HEK293 (cell line): ENCODE results near the gene GLCE.

ENCODE experiments used
- CTCF ChIA-PET: fragments of 350-600 bp; formaldehyde crosslinking; extraction: SDS; loops from one replicate; lab custom pipeline; 2021; ENCODE audit warnings: antibody characterized with exemption; lab: Yijun Ruan, JAX
- POLR2A ChIA-PET: fragments of 300-600 bp; formaldehyde crosslinking; extraction: SDS; loops from one replicate; lab custom pipeline; 2020; ENCODE audit warnings: antibody characterized with exemption, inconsistent platforms; lab: Yijun Ruan, JAX
- H3K27ac ChIP-seq: fragments of 200-500 bp; sonication (Bioruptor generic); 2 replicates; pipeline ENCODE4 v1.5.1; 2014; ENCODE audit warnings: low read depth, low read length, control low read depth, inconsistent platforms; ENCODE audit errors: extremely low read depth
- H3K36me3 ChIP-seq, 2 experiments: fragments of 200-500 bp in 1 of 2; sonication (Bioruptor generic) in 1 of 2; 1 replicate in 1 of 2; 2 replicates in 1 of 2; pipeline ENCODE4 v1.5.1; 2014 to 2017; ENCODE audit warnings: inconsistent platforms in 2 of 2, low read length in 2 of 2; ENCODE audit not compliant: control insufficient read depth in 2 of 2, insufficient read depth in 1 of 2
- H3K4me1 ChIP-seq: fragments of 200-500 bp; sonication (Bioruptor generic); 2 replicates; pipeline ENCODE4 v1.5.1; 2014; ENCODE audit warnings: mild to moderate bottlenecking, low read length, inconsistent platforms; ENCODE audit not compliant: control insufficient read depth, insufficient read depth
- H3K4me3 ChIP-seq: 2 replicates; pipeline ENCODE4 v1.5.1; 2011; ENCODE audit warnings: low read depth, mild to moderate bottlenecking, control low read depth, low read length, moderate library complexity
- H3K9me3 ChIP-seq: fragments of 200-500 bp; sonication (Bioruptor generic); 2 replicates; pipeline ENCODE4 v1.5.1; 2014; ENCODE audit warnings: low read depth, low read length, inconsistent platforms; ENCODE audit not compliant: control insufficient read depth, insufficient read depth
- BCL11A ChIP-seq: fragments of 450-650 bp; formaldehyde crosslinking; IDR thresholded peaks from 2 replicates; pipeline ENCODE4 v1.5.1; 2016; ENCODE audit warnings: low read depth, missing biosample characterization, missing genetic modification characterization
- BCL11B ChIP-seq: fragments of 450-650 bp; formaldehyde crosslinking; IDR thresholded peaks from 2 replicates; pipeline ENCODE4 v1.5.1; 2016; ENCODE audit warnings: low read depth, missing biosample characterization, missing genetic modification characterization
- EGR2 ChIP-seq: fragments of 450-650 bp; formaldehyde crosslinking; IDR thresholded peaks from 2 replicates; pipeline ENCODE4 v1.5.1; 2016; ENCODE audit warnings: low read depth, missing biosample characterization, missing genetic modification characterization
- FEZF1 ChIP-seq: fragments of 450-650 bp; formaldehyde crosslinking; IDR thresholded peaks from 2 replicates; pipeline ENCODE4 v1.5.1; 2016; ENCODE audit warnings: missing biosample characterization, missing genetic modification characterization
- GFI1B ChIP-seq: fragments of 450-650 bp; formaldehyde crosslinking; IDR thresholded peaks from 2 replicates; pipeline ENCODE4 v1.5.1; 2016; ENCODE audit warnings: missing biosample characterization, missing genetic modification characterization
- KLF16 ChIP-seq: fragments of 450-650 bp; formaldehyde crosslinking; IDR thresholded peaks from 2 replicates; pipeline ENCODE4 v1.5.1; 2017; ENCODE audit warnings: missing biosample characterization, missing genetic modification characterization
- MZF1 ChIP-seq: fragments of 450-650 bp; formaldehyde crosslinking; IDR thresholded peaks from 2 replicates; pipeline ENCODE4 v1.5.1; 2017; ENCODE audit warnings: missing biosample characterization, missing genetic modification characterization, borderline replicate concordance
- SETDB1 ChIP-seq: IDR thresholded peaks from one replicate; pipeline ENCODE4 v1.6.1; 2017; ENCODE audit warnings: mild to moderate bottlenecking, low read length, moderate library complexity, mixed read lengths; ENCODE audit not compliant: insufficient read length
- WT1 ChIP-seq: fragments of 450-650 bp; formaldehyde crosslinking; IDR thresholded peaks from 2 replicates; pipeline ENCODE4 v1.5.1; 2016; ENCODE audit warnings: missing biosample characterization, missing genetic modification characterization
- YY2 ChIP-seq: fragments of 450-650 bp; formaldehyde crosslinking; IDR thresholded peaks from 2 replicates; pipeline ENCODE4 v1.5.1; 2016; ENCODE audit warnings: missing biosample characterization, missing genetic modification characterization
- ZBTB20 ChIP-seq: fragments of 450-650 bp; formaldehyde crosslinking; IDR thresholded peaks from 2 replicates; pipeline ENCODE4 v1.5.1; 2016; ENCODE audit warnings: missing biosample characterization, missing genetic modification characterization
- ZNF121 ChIP-seq: fragments of 450-650 bp; formaldehyde crosslinking; IDR thresholded peaks from 2 replicates; pipeline ENCODE4 v1.5.1; 2016; ENCODE audit warnings: missing biosample characterization, missing genetic modification characterization
- ZNF133 ChIP-seq: fragments of 450-650 bp; formaldehyde crosslinking; IDR thresholded peaks from 2 replicates; pipeline ENCODE4 v1.5.1; 2016; ENCODE audit warnings: missing biosample characterization, missing genetic modification characterization
- ZNF157 ChIP-seq: fragments of 450-650 bp; formaldehyde crosslinking; IDR thresholded peaks from 2 replicates; pipeline ENCODE4 v1.5.1; 2016; ENCODE audit warnings: missing biosample characterization, missing genetic modification characterization
- ZNF214 ChIP-seq: fragments of 450-650 bp; formaldehyde crosslinking; IDR thresholded peaks from 2 replicates; pipeline ENCODE4 v1.5.1; 2017; ENCODE audit warnings: missing biosample characterization, mild to moderate bottlenecking, missing genetic modification characterization, borderline replicate concordance
- ZNF221 ChIP-seq: fragments of 450-650 bp; formaldehyde crosslinking; IDR thresholded peaks from 2 replicates; pipeline ENCODE4 v1.5.1; 2017; ENCODE audit warnings: missing biosample characterization, missing genetic modification characterization, borderline replicate concordance
- ZNF404 ChIP-seq: fragments of 450-650 bp; formaldehyde crosslinking; IDR thresholded peaks from 2 replicates; pipeline ENCODE4 v1.5.1; 2017; ENCODE audit warnings: missing biosample characterization, missing genetic modification characterization
- ZNF513 ChIP-seq: fragments of 450-650 bp; IDR thresholded peaks from 2 replicates; pipeline ENCODE4 v1.5.1; 2018; ENCODE audit warnings: missing biosample characterization, missing genetic modification characterization
- ZNF529 ChIP-seq: fragments of 450-650 bp; formaldehyde crosslinking; IDR thresholded peaks from 2 replicates; pipeline ENCODE4 v1.5.1; 2017; ENCODE audit warnings: missing genetic modification characterization, missing biosample characterization; ENCODE audit not compliant: insufficient replicate concordance
- ZNF558 ChIP-seq: fragments of 450-650 bp; formaldehyde crosslinking; IDR thresholded peaks from 2 replicates; pipeline ENCODE4 v1.5.1; 2016; ENCODE audit warnings: missing biosample characterization, missing genetic modification characterization
- ZNF707 ChIP-seq: fragments of 450-650 bp; formaldehyde crosslinking; IDR thresholded peaks from 2 replicates; pipeline ENCODE4 v1.5.1; 2016; ENCODE audit warnings: missing biosample characterization, missing genetic modification characterization
- ZNF830 ChIP-seq: fragments of 450-650 bp; IDR thresholded peaks from 2 replicates; pipeline ENCODE4 v1.5.0; 2018; ENCODE audit warnings: missing biosample characterization, missing genetic modification characterization, low read depth, mild to moderate bottlenecking, moderate library complexity
- TF ChIP-seq, protein P1 (sequence below): fragments of 450-650 bp; formaldehyde crosslinking; IDR thresholded peaks from 2 replicates; pipeline ENCODE4 v1.5.1; 2016; ENCODE audit warnings: missing biosample characterization, missing genetic modification characterization, borderline replicate concordance
- TF ChIP-seq, protein P2 (sequence below): fragments of 450-650 bp; formaldehyde crosslinking; IDR thresholded peaks from 2 replicates; pipeline ENCODE4 v1.5.1; 2016; ENCODE audit warnings: missing biosample characterization, missing genetic modification characterization
- TF ChIP-seq, protein P3 (sequence below): fragments of 450-650 bp; IDR thresholded peaks from 2 replicates; pipeline ENCODE4 v1.5.1; 2018; ENCODE audit warnings: missing biosample characterization, mild to moderate bottlenecking, missing genetic modification characterization
- TF ChIP-seq, protein P4 (sequence below): fragments of 450-650 bp; formaldehyde crosslinking; IDR thresholded peaks from 2 replicates; pipeline ENCODE4 v1.5.1; 2016; ENCODE audit warnings: missing biosample characterization, missing genetic modification characterization

Gene GLCE

DNA sequence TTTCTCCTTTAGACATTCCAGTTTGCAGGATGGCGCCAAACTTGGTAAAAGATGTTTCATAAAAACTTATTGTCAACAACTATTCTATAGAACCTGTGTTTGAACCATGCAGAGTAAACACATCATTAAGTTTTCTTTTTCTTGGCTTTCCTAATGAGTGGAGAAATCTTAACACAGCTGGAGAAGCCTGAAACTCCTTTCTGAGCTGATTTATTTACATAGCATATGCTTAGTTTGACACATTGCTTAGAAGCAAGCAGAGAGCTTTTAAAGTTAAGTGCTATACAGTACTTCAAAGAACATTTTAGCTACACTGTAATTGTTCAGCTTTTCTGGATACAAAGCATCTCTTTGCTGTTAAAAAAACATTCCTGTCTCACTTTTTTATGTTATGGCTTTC is 77.3 kb downstream of the GLCE start (continued):
- no peak for TF ChIP-seq YY2 (tag by site-specific recombination)

- TF ChIP-seq ZNF133 (tag by site-specific recombination), result no peak
- TF ChIP-seq, protein P1, sequence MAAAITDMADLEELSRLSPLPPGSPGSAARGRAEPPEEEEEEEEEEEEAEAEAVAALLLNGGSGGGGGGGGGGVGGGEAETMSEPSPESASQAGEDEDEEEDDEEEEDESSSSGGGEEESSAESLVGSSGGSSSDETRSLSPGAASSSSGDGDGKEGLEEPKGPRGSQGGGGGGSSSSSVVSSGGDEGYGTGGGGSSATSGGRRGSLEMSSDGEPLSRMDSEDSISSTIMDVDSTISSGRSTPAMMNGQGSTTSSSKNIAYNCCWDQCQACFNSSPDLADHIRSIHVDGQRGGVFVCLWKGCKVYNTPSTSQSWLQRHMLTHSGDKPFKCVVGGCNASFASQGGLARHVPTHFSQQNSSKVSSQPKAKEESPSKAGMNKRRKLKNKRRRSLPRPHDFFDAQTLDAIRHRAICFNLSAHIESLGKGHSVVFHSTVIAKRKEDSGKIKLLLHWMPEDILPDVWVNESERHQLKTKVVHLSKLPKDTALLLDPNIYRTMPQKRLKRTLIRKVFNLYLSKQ (tag by site-specific recombination), result no peak
- TF ChIP-seq, all 188 proteins: peak for 0
- no peaks in the 10 kb centered on the region for H3K4me1 ChIP-seq
- no peak overlapping the region for H3K4me3 ChIP-seq
- H3K27ac ChIP-seq, result no peak overlapping the region
- no peaks in the 10 kb centered on the region for H3K36me3 ChIP-seq
- ChIA-PET CTCF (no interaction called here), POLR2A (no interaction called here)
- H3K9me3 ChIP-seq, result no peaks in the 10 kb centered on the region
These were observed 84.4 kb downstream of the GLCE start for GRCh38 chr15:69244798-69245197.

DNA sequence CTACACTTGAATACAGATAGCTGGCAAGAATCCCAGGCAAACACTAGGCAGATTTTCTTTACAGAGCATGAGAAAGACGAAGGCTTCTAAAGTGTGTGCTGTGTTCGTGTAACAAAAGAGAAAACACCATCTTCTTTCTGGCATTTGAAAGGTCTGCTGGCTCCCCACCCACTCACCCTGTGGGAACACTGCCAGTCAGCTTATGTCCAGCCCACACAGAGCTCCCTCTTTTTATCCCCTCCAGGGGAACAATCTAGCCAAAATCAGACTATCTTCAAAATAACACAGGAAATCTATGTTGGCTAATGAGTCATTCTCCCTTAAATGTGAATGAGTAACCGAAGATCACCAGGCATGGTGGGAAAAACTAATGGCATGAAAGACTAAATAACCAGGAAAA is 92.7 kb downstream of the GLCE start:
- Histone ChIP-seq H3K36me3 (no peaks in the 10 kb centered on the region), H3K9me3 (no peaks in the 10 kb centered on the region), H3K4me3 (no peak overlapping the region), H3K4me1 (peaks cover 7% of the 10 kb centered on the region), H3K27ac (peak overlapping the region; percentile 48; the same call in 1 of the 2 replicates)
- POLR2A ChIA-PET, result no interaction called here
- CTCF ChIA-PET, result interaction anchor here (0.6 to 1.3 kb wide), 3 partner anchors 12 to 31 kb away, joined by 3 to 7 read pairs (median 3); no protein-coding TSS in a partner anchor
- TF ChIP-seq GFI1B (tag by site-specific recombination) (0 out of 2 replicates have a peak, but pooled peaks have one; percentile 31), ZNF404 (tag by site-specific recombination) (no peak), BCL11A (tag by site-specific recombination) (no peak), ZNF830 (tag by site-specific recombination) (no peak), ZNF221 (no peak), BCL11B (tag by site-specific recombination) (no peak), ZNF707 (tag by site-specific recombination) (no peak), ZNF529 (tag by site-specific recombination) (no peak), ZNF214 (no peak), ZNF558 (tag by site-specific recombination) (no peak), ZNF157 (tag by site-specific recombination) (no peak), WT1 (tag by site-specific recombination) (no peak), ZNF513 (tag by site-specific recombination) (no peak), SETDB1 (no peak), EGR2 (tag by site-specific recombination) (peak; percentile 82), MZF1 (peak; percentile 90), ZNF121 (tag by site-specific recombination) (no peak), FEZF1 (no peak), ZBTB20 (tag by site-specific recombination) (no peak), KLF16 (tag by site-specific recombination) (no peak)
- TF ChIP-seq, protein P2, sequence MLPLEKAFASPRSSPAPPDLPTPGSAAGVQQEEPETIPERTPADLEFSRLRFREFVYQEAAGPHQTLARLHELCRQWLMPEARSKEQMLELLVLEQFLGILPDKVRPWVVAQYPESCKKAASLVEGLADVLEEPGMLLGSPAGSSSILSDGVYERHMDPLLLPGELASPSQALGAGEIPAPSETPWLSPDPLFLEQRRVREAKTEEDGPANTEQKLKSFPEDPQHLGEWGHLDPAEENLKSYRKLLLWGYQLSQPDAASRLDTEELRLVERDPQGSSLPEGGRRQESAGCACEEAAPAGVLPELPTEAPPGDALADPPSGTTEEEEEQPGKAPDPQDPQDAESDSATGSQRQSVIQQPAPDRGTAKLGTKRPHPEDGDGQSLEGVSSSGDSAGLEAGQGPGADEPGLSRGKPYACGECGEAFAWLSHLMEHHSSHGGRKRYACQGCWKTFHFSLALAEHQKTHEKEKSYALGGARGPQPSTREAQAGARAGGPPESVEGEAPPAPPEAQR (tag by site-specific recombination), result no peak
- TF ChIP-seq, protein P3, sequence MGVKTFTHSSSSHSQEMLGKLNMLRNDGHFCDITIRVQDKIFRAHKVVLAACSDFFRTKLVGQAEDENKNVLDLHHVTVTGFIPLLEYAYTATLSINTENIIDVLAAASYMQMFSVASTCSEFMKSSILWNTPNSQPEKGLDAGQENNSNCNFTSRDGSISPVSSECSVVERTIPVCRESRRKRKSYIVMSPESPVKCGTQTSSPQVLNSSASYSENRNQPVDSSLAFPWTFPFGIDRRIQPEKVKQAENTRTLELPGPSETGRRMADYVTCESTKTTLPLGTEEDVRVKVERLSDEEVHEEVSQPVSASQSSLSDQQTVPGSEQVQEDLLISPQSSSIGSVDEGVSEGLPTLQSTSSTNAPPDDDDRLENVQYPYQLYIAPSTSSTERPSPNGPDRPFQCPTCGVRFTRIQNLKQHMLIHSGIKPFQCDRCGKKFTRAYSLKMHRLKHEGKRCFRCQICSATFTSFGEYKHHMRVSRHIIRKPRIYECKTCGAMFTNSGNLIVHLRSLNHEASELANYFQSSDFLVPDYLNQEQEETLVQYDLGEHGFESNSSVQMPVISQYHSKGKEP (tag by site-specific recombination), result no peak
- TF ChIP-seq, protein P4, sequence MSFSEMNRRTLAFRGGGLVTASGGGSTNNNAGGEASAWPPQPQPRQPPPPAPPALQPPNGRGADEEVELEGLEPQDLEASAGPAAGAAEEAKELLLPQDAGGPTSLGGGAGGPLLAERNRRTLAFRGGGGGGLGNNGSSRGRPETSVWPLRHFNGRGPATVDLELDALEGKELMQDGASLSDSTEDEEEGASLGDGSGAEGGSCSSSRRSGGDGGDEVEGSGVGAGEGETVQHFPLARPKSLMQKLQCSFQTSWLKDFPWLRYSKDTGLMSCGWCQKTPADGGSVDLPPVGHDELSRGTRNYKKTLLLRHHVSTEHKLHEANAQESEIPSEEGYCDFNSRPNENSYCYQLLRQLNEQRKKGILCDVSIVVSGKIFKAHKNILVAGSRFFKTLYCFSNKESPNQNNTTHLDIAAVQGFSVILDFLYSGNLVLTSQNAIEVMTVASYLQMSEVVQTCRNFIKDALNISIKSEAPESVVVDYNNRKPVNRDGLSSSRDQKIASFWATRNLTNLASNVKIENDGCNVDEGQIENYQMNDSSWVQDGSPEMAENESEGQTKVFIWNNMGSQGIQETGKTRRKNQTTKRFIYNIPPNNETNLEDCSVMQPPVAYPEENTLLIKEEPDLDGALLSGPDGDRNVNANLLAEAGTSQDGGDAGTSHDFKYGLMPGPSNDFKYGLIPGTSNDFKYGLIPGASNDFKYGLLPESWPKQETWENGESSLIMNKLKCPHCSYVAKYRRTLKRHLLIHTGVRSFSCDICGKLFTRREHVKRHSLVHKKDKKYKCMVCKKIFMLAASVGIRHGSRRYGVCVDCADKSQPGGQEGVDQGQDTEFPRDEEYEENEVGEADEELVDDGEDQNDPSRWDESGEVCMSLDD, result no peak
